Measurements from ENCODE around the gene SEC14L5. TPM values are rescaled to one million over a fixed set of nuclear protein-coding genes. Genes with fewer than 3 reads are reported as not detected.

SEC14L5 gene
- total RNA-seq, 2 experiments from 2014 or later, result not detected

GRCh38 chr16:5056352-5056751 lies 98.2 kb downstream of the SEC14L5 start:
- POLR2A ChIA-PET, result no interaction called here
- CTCF ChIA-PET, result interaction anchor here (1.5 kb wide), 1 partner anchor 36 kb away, joined by 8 read pairs; no protein-coding TSS in a partner anchor

GRCh38 chr16:5058476-5058875 lies 100.3 kb downstream of the SEC14L5 start:
- ChIA-PET POLR2A (no interaction called here), CTCF (no interaction called here)

- POLR2A ChIA-PET, result no interaction called here
- CTCF ChIA-PET, result no interaction called here
These were observed 101.4 kb downstream of the SEC14L5 start for GRCh38 chr16:5059386-5060072.

- CTCF ChIA-PET, result no interaction called here
- POLR2A ChIA-PET, result no interaction called here
These were observed 102.0 kb downstream of the SEC14L5 start for GRCh38 chr16:5060073-5060641.

GRCh38 chr16:5062051-5062450 lies 103.9 kb downstream of the SEC14L5 start:
- ChIA-PET CTCF (no interaction called here), POLR2A (no interaction called here)

- POLR2A ChIA-PET, result interaction anchor here (0.5 kb wide), 1 partner anchor 13 kb away, joined by 3 read pairs; no protein-coding TSS in a partner anchor
These were observed 104.9 kb downstream of the SEC14L5 start for GRCh38 chr16:5062790-5063765.

GRCh38 chr16:5064915-5065314 lies 106.8 kb downstream of the SEC14L5 start:
- CTCF ChIA-PET, result no interaction called here
- POLR2A ChIA-PET, result no interaction called here

More at GRCh38 chr16:5062790-5063765, 104.9 kb downstream of the SEC14L5 start:
- CTCF ChIA-PET, result no interaction called here

GRCh38 chr16:5065326-5065725 lies 107.2 kb downstream of the SEC14L5 start:
- CTCF ChIA-PET, result no interaction called here
- POLR2A ChIA-PET, result no interaction called here

- POLR2A ChIA-PET, result no interaction called here
These were observed 107.7 kb downstream of the SEC14L5 start, which contains the start of gene C16orf89 for GRCh38 chr16:5065813-5066212. Gene C16orf89 (minus strand): TSS chr16:5065956. CDS start chr16:5065908, 48 bp downstream.

GRCh38 chr16:5066511-5066910 lies 108.4 kb downstream of the SEC14L5 start:
- ChIA-PET POLR2A (no interaction called here), CTCF (no interaction called here)

More at GRCh38 chr16:5065813-5066212, 107.7 kb downstream of the SEC14L5 start, which contains the start of gene C16orf89:
- CTCF ChIA-PET, result no interaction called here

Other genes starting within 250 kb of the SEC14L5 start
- gene ANKS3, start 224.1 kb upstream of the SEC14L5 start, total RNA-seq, result 10 to 100 TPM; 16.3 to 17.3 TPM
- under 1 TPM; 0.25 to 0.32 TPM for gene DNAAF8, start 223.8 kb upstream of the SEC14L5 start, total RNA-seq
- gene ZNF500, start 191.2 kb upstream of the SEC14L5 start, total RNA-seq, result 10 to 100 TPM in 1 of 2 experiments, 1 to 10 TPM in 1; 10.0 to 12.0 TPM
- gene SEPTIN12, start 170.0 kb upstream of the SEC14L5 start, total RNA-seq, result not detected
- not detected for gene SMIM22, start 163.0 kb upstream of the SEC14L5 start, total RNA-seq
- gene ROGDI, start 155.7 kb upstream of the SEC14L5 start, total RNA-seq, result 1 to 10 TPM; 4.8 to 5.4 TPM
- 100 to 1,000 TPM; 101 to 105 TPM for gene GLYR1, start 111.0 kb upstream of the SEC14L5 start, total RNA-seq
- gene UBN1, start 110.8 kb upstream of the SEC14L5 start, total RNA-seq, result 10 to 100 TPM; 36.7 to 38.9 TPM
- not detected for gene PPL, start 21.2 kb upstream of the SEC14L5 start, total RNA-seq
- gene NAGPA, start 75.6 kb downstream of the SEC14L5 start, total RNA-seq, result 10 to 100 TPM; 15.9 to 16.7 TPM
- not detected for gene C16orf89, start 107.6 kb downstream of the SEC14L5 start, total RNA-seq
- gene ALG1, start 113.5 kb downstream of the SEC14L5 start, total RNA-seq, result 10 to 100 TPM; 43.8 to 46.5 TPM
- gene EEF2KMT, start 139.5 kb downstream of the SEC14L5 start, total RNA-seq, result 10 to 100 TPM; 35.6 to 36.6 TPM